NCI-H69 (cell line): Measurements from ENCODE around the gene C19orf18.
A peak's percentile ranks its signal among the peaks of the same experiment; 100 is the strongest.
"Not testable (repeated sequence)": the region's sequence is repeated elsewhere in the genome, so short reads cannot be mapped to it uniquely, and the experiment has no call there.

Source experiments
- DNase-seq: peaks from one replicate; lab custom pipeline; 2025; lab: John Stamatoyannopoulos, UW

The C19orf18 gene

GRCh38 chr19:57974434-57974833, at the start of gene C19orf18:
Gene C19orf18 (minus strand): TSS chr19:57974534. CDS start chr19:57974432, 102 bp downstream.
- no peak for DNase-seq

DNA sequence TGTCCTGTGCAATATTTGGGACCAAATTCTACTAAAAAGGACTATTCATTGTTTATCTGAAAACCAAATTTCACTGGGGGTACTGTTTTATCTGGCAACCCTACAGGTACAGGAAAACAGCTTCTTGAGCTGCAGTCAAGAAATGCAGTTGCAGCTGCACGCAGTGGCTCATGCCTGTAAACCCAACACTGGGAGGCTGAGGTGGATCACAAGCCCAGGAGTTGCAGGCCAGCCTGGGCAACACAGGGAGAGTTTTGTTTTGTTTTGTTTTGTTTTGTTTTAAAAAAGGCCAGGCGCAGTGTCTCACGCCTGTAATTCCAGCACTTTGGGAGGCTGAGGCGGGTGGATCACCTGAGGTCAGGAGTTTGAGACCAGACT, 47.9 kb upstream of the C19orf18 start:
- DNase-seq = no peak

DNA sequence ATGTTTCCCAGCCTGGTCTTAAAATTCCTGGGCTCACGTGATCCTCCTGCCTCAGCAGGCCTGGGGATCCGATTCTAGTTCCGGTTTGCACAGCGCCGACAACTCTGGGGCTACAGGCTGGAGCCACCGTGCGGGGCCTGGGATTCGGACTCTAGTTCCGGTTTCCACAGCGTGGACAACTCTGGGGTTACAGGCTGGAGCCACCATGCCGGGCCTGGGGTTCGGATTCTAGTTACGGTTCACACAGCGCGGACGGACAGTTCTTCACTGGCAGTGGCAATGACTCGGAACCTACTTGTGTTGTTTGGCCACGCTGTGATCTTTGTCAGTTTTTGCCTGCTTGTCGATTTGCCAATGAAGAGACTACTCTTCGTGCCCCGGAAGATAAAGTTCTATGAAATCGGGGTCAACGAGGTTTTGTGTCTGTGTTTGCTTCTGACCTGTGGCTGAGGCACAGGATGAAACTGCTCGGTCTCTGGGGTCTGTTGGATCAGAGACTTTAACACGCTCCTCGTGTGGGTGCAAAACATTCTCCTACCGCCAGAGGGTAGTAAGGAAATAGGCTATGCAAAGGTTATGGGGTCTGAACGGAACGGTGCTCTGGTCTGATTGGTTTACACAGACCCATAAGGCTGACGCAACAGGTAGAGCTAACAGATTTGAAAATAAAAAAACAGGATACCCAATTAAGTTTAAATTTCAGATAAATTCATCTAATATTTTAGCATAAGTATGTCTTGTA, 47.4 kb upstream of the C19orf18 start:
- peak; percentile 57 for DNase-seq

DNA sequence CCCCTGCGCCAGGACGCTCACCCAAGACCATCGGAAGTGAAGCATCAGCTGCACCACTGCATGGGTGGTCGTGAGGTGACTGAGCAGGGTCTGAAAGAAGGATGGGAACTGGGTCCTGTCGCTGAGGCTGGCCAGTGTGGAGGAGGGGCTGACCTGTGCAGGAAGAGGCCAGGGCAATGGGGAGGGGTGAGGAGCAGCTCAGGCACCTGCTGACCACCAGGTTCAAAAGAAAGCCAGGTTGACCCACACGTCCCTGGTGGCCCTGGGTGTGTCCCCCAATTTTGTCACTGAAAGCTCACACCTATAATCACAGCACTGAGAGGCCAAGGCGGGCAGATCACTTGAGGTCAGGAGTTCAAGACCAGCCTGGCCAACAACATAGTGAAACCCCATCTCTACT, 45.8 kb upstream of the C19orf18 start:
- no peak for DNase-seq

DNA sequence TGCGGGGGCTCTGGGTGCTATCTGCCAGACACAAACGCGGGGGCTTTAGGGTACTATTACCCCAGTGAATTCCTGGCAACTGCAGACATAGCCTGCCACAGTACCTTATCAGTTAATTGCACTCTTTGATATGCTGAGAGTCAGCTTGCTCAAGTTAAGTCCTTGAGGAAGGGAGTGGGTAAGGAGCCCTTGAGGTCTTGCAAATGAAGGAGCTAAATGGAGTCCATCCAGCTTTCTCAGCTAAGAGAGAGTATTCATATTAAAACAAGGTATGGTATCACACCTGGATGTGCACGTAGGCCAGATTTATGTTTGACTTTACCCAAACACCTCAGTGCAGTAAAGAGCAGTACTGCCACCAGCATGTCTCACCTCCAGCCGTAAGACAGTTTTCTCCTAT, 39.8 kb upstream of the C19orf18 start:
- no peak for DNase-seq

DNA sequence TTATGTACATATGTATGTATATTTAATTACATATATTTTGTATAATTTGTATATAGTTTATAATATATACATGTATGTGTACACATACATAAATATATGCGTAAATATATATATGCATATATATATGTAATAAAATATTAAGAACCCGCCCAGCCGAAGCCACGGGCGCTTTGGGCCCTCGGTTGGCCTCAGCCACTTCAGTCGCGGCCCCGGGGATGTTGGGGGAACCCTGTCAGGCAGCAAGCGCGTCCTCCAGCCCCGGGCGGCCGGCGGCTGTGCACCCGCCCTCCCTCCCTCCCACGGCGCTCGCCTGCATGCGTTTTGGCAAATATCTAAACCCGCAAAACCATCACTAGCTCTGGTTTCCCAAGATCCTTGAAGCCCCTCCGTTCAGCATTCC, 36.2 kb upstream of the C19orf18 start:
- DNase-seq = peak; percentile 11

DNA sequence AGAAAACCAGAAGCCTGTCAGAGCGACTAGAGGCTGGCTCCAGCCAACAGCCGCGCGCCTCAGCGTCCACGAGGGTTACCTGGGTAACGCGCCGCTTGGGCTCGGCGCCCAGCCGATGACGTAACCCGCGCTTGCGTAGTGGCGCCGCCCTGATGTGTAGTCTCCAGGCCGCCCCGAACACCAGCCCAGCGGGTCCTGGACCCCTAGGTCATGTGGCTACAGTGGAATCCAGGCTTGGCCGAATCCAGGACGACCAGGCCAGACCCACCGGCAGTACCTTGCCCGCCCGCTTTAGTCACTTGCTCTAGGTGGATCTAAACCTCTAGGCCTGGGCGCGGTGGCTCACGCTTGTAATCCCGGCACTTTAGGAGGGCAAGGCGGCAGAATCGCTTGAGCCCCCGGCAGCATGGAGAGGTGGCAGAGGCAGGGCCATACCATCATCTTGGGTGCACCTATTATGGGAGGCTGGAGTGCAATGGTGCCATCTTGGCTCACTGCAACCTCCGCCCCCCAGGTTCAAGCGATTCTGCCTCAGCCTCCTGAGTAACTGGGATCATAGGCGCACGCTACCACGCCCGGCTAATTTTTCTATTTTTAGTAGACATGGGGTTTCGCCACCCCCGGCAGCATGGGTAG, 35.5 kb upstream of the C19orf18 start:
- DNase-seq = peak; percentile 93

GRCh38 chr19:58009301-58009665, 34.9 kb upstream of the C19orf18 start:
- DNase-seq = no peak

GRCh38 chr19:58008877-58009276, 34.5 kb upstream of the C19orf18 start:
- DNase-seq = not testable (repeated sequence)

DNA sequence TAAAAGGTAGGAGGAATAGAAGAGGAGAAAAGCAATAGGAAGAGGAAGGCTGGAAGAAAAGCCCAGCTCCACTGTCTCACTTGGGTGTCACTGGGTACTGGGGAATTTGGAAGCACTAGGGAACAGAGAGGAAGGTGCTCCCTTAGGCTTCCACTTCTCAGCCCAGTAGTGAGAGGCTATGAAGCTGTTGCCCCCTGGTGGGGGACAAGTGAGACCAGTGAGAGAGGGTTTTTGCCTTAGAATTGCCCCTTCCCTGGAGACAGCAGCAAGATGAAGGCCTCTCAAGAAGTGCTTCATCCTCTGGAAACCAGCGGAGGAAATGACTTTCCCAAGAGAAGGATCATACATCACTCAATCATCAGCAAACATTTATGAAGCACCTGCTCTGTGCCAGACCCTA, 33.0 kb upstream of the C19orf18 start:
- peak; percentile 27 for DNase-seq

DNA sequence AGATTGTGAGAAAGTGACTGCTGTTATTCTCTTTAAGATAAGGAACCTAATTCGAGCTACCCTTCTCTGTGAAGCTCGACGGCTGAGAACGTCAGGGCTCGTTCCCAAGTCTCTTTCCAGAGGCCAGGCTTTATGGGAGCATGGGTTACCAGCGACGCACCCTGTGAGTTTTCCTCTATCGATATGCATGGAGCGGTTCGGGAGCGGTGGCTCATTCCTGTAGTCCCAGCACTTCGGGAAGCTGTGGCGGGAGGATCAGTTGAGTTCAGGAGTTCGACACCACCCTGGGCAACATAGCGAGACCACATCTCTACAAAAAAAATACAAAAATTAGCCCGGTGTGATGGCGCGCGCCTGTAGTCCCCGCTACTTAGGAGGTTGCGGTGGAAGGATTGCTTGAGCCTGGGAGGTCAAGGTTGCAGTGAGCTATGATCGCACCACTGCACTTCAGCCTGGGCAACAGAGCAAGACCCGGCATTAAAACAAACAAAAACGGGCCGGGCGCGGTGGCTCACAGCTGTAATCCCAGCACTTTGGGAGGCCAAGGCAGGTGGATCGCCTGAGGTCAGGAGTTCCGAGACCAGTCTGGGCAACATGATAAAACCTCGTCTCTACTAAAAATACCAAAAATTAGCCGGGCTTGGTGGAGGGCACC, 29.0 kb upstream of the C19orf18 start:
- no peak for DNase-seq

DNA sequence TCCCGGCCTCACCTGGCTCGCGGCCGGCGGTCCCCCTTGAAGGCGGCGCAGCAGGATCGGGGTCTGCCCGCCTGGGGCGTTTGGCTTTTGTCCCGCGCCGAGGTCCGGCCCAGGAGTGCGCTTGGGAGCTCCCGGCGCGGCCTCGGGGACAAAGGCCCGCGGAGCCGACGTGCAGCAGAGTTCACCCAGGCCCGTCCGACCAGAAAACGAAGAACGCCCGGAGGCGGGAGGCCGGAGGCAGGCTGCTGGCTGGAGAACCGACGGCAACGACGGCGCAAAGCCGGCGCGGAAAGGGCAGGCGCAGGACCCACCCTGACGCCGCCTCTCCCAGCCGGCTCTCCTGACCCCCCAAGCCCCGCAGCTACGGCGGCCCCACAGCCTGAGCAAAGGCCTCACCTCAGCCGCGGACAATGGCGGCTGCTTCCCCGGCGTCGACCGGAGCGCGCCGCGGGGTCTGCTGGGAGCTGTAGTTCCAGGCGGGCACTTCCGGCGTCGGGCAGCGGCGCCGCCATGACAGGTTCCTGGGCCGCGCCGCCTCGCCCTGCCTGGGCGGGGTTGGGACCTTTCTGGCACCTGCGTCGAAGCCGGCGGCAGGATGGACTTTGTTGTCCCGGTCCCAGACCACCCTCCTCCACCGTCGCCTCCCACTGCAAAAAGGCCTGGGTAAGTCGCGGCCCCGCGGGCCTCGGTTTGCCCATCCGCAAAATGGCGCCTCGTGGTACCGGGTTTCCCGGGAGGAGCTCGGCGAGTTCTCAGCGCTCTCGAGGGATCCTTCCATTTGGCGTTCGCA, 28.2 kb upstream of the C19orf18 start, which contains the start of gene ZNF606:
TSS of gene ZNF606 (minus strand) at position 437 of the 790 bp plus-strand sequence. CDS start 1,501 bp downstream, outside the sequence.
- peak; percentile 93 for DNase-seq

- no peak for DNase-seq
These were observed 27.6 kb upstream of the C19orf18 start for GRCh38 chr19:58001895-58002369.

DNA sequence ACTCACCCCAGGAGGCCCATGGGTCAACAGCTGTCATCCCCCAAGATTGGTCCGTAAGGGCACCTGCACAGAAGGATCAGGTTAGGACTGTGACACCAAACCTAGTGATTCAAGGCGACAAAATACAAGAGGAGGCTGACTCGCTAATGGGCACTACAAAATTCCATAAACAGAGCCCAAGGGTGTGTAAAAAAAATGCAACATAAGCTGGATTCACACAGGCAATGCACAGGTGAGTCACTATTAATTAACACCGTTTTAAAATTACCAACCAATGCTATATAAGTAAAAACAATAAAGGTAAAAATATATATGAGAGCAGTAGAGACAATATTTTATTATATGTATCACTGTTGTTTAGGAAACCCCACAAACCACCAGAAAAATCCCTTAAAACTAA, 26.3 kb upstream of the C19orf18 start:
- no peak for DNase-seq

DNA sequence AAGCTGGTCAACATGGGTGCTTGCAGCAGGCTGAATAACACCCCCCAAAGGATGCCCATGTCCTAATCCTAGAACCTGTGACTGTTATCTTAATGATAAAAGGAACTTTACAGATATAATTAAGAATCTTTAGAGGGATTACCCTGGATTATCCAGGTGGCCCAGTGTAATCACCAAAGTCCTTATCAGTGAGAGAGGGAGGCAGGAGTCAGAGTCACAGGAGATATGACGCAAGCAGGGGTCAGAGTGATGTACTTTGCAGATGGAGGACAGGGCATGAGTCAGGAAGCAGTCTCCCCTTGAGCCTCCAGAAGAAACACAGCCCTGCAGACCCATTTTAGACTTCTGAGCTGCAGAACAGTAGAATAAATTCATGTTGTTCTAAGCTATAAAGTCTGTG, 18.5 kb upstream of the C19orf18 start:
- no peak for DNase-seq

- DNase-seq = no peak
These were observed 4.4 kb upstream of the C19orf18 start for GRCh38 chr19:57978586-57979289.

DNA sequence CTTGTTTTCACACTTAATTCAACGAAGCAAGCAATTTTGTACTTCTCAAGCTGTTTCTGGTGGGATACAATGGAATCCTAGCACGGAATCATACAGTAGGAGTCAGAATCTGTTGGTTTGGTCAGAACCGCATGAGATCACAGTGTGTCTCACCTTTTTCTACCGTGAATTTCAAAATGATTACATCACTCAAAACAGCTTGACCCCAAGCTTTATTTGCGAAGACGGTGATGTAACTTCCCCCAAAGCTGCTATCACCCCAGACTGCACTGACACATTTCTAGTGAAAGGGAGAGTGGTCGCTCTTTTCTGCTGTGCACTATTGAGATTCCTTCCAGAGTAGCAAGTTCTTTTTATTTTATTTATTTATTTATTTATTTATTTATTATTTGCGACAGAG, 9.6 kb downstream of the C19orf18 start:
- DNase-seq = no peak

DNA sequence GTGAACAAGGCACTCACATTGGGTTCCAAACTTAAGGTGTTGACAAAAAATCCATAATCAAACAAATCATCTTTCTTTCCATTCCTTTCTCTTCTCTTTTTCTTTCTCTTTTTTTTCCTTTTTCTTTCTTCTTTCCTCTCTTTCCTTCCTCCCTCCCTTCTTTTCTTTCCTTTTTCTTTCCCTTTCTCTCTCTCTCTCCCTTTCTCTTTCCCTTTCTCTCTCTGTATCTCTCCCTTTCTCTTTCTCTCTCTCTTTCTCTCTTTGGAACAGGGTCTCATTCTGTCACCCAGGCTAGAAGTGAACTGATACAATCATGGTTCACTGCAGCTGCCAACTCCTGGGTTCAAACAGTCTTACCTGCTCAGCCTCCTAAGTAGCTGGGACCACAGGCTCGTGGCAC, 12.5 kb downstream of the C19orf18 start:
- DNase-seq = no peak

DNA sequence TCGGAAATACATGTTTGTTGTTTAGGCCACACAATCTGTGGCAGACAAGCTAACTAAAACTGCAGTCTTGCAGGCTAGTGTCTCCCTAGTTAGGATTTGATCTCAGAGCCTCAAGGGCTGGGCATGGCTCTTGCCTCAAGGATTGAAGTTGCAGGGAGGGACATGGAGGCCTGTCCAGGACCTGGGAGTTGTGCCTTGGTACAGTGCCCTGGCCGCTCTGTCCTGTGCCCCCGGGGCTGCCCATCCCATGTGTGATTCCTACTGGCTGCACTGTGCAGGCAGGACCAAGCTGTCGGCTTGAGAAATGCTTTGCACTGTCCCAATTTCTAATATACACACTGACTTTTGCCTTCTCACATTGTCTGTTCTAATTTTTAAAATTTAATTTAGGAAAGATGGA, 19.3 kb downstream of the C19orf18 start:
- no peak for DNase-seq

GRCh38 chr19:57949702-57950101, 24.6 kb downstream of the C19orf18 start:
- DNase-seq = no peak

GRCh38 chr19:57949296-57949695, 25.0 kb downstream of the C19orf18 start:
- no peak for DNase-seq
